Progenitor cell of endocrine pancreas (in vitro differentiated cells): Measurements from ENCODE around the gene INTS1. TPM values are rescaled to one million over a fixed set of nuclear protein-coding genes. Genes with fewer than 3 reads are reported as not detected.

Experiments used
- DNase-seq: peaks from one replicate; pipeline ENCODE4 v3.0.0; 2021; ENCODE audit warnings: low spot score; ENCODE audit not compliant: unreplicated experiment
- H3K27ac Mint-ChIP-seq: 2 replicates; pipeline ENCODE4 v1.8.0; 2021; ENCODE audit warnings: mild to moderate bottlenecking, moderate library complexity, mixed read lengths
- H3K27me3 Mint-ChIP-seq: 2 replicates; pipeline ENCODE4 v1.8.0; 2021; ENCODE audit warnings: mixed read lengths
- H3K36me3 Mint-ChIP-seq: 2 replicates; pipeline ENCODE4 v1.8.0; 2022; ENCODE audit warnings: mixed read lengths; ENCODE audit not compliant: insufficient read depth
- H3K4me1 Mint-ChIP-seq: 2 replicates; pipeline ENCODE4 v1.8.0; 2021; ENCODE audit warnings: low read depth, mixed read lengths
- H3K4me3 Mint-ChIP-seq: 2 replicates; pipeline ENCODE4 v1.8.0; 2021; ENCODE audit warnings: low read depth, mild to moderate bottlenecking, moderate library complexity, mixed read lengths
- H3K9me3 Mint-ChIP-seq: 2 replicates; pipeline ENCODE4 v1.8.0; 2021; ENCODE audit warnings: low read depth, mixed read lengths
- total RNA-seq: library from RNA; stranded (reverse); gene quantifications from 2 replicates; pipeline ENCODE4 v1.2.1, GENCODE V29; 2021
- TF ChIP-seq, protein P1 (sequence below): fragments of 200-600 bp; sonication (generic); IDR thresholded peaks from one replicate; pipeline ENCODE4 v1.5.0; 2021; ENCODE audit warnings: antibody characterized with exemption, mild to moderate bottlenecking; ENCODE audit not compliant: unreplicated experiment

Gene INTS1
- total RNA-seq, 1 donor from 2014 or later, result 145 TPM

DNA sequence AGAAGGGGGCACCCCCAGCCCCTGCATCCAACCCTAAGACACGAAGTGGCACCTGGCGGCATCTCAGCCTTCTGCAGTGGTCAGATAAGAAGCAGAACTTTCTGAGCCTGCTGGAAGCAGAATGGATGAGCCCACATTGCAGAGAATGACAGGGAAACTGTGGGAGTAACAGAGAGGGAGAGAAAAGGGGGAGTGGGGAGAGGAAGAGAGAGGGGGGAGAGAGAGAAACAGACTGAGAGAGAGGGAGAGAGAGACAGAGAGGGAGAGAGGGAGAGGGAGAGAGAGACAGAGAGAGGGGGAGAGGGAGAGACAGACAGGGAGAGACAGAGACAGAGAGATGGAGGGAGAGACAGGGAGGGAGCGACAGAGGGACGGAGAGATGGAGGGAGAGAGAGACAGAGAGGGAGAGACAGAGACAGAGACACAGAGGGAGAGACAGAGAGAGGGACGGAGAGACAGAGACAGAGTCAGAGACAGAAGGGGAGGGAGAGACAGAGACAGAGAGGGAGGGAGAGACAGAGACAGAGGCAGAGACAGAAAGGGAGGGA lies 80.9 kb downstream of the INTS1 start:
- Mint-ChIP-seq H3K4me1 (peaks cover 3% of the 10 kb centered on the region), H3K36me3 (no peaks in the 10 kb centered on the region), H3K4me3 (no peak overlapping the region), H3K27me3 (peaks cover 9% of the 10 kb centered on the region), H3K27ac (no peak overlapping the region), H3K9me3 (no peaks in the 10 kb centered on the region)
- TF ChIP-seq, protein P1, sequence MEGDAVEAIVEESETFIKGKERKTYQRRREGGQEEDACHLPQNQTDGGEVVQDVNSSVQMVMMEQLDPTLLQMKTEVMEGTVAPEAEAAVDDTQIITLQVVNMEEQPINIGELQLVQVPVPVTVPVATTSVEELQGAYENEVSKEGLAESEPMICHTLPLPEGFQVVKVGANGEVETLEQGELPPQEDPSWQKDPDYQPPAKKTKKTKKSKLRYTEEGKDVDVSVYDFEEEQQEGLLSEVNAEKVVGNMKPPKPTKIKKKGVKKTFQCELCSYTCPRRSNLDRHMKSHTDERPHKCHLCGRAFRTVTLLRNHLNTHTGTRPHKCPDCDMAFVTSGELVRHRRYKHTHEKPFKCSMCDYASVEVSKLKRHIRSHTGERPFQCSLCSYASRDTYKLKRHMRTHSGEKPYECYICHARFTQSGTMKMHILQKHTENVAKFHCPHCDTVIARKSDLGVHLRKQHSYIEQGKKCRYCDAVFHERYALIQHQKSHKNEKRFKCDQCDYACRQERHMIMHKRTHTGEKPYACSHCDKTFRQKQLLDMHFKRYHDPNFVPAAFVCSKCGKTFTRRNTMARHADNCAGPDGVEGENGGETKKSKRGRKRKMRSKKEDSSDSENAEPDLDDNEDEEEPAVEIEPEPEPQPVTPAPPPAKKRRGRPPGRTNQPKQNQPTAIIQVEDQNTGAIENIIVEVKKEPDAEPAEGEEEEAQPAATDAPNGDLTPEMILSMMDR, result no peak
- no peak for DNase-seq

DNA sequence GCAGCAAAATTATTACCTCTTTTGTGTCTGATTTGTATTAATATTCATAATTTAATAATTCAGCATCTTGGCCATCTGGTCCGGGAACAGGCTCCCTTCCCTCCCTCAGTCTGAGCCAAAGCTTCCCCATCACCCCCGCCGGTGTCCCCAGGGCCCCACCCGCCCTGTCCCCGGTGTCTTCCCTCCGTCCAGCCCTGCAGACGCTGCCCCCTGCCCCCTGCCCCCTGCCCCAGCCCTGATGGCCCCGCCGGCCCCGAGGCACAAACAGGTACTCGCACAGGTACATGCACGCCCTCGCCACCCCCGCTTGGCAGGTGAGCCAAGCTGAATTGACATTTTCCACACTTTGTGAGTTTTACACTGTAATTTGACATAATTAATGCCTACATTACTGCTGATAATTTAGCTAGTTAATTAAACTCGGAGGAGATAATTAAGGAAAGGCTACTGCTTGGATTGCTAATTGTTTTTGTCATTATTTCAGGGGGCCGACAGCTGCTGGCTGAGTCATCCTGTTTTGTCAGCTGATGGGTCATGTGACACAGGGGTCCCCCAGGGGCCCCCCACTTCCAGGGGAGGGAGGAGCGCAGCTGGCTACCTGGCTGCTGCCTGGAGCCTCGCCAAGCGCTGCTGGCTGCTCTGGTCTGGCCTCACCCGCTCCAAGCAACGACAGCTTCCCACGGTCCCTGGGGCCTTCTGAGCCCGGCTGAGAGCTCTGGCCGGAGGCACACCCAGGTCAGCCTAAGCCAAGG lies 81.5 kb downstream of the INTS1 start:
- H3K4me3 Mint-ChIP-seq, result no peak overlapping the region
- H3K27me3 Mint-ChIP-seq, result peaks cover 15% of the 10 kb centered on the region
- H3K9me3 Mint-ChIP-seq, result no peaks in the 10 kb centered on the region
- no peak overlapping the region for H3K27ac Mint-ChIP-seq
- TF ChIP-seq, protein P1, result no peak
- DNase-seq, result no peak
- peaks cover 3% of the 10 kb centered on the region for H3K4me1 Mint-ChIP-seq
- H3K36me3 Mint-ChIP-seq, result no peaks in the 10 kb centered on the region

DNA sequence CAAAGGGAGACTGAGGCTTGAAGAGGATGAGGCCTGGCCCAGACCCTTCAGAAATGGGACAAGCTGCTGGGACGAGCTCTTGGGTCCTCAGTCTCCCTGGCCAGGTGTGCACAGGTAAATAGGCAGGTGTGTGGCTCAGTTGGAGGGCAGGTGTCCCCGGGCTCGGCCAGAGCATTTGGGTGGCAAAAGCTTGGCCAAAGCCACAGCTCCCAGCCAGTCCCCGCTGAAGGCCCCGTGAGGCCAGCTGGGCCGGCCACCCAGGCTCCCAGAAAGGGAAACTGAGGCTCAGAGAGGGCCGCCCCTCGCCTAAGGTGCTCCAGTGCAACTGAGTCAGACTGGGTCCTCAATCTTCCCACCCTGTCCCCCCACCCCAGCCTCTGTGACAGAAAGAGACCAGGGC lies 82.2 kb downstream of the INTS1 start:
- Mint-ChIP-seq H3K27ac (no peak overlapping the region), H3K4me1 (peaks cover 3% of the 10 kb centered on the region), H3K36me3 (no peaks in the 10 kb centered on the region), H3K9me3 (no peaks in the 10 kb centered on the region), H3K4me3 (no peak overlapping the region), H3K27me3 (peaks cover 22% of the 10 kb centered on the region)
- no peak for DNase-seq
- TF ChIP-seq, protein P1, result no peak

DNA sequence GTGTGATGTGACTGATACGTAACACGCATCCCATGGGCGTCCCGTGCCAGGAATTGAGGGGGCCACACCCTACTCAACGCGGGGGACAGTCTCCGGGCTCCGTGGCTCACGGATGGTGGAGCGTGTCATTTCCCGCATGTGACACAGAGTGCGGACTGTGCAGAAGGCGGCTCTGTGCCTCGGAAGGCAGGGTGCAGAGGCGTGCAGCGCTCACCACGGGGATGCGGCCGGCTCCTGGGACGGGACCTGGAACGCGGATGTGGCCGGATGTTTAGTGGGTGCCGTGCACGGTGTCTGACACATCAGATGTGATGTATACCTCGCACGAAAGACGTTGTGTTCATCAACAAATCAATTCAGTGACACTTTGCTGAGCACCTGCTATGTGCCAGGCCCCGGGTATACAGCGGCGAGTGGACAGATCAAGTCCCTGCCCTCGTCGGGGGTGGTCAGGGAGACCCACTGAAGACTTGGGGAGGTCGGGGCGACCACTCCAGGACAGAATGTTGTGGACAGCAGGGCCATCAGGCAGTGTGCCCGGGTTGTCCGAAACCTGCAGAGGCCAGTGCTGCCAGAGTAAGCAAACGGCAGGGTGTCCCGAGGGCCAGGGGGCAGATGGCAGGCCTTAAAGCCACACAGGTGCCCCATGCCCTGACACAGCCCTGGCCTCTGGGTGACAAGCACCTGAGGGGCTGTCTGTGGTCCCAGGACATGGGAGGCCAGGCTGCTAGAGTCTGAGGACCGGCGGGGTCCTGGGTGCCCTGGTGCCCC lies 83.0 kb downstream of the INTS1 start:
- Mint-ChIP-seq H3K9me3 (no peaks in the 10 kb centered on the region), H3K36me3 (no peaks in the 10 kb centered on the region), H3K4me1 (peaks cover 3% of the 10 kb centered on the region), H3K27ac (no peak overlapping the region), H3K4me3 (no peak overlapping the region), H3K27me3 (peaks cover 27% of the 10 kb centered on the region)
- no peak for DNase-seq
- TF ChIP-seq, protein P1, result no peak

Other genes starting within 250 kb of the INTS1 start
- gene MICALL2, start 44.9 kb downstream of the INTS1 start, total RNA-seq, result 12.7 and 13.9 TPM in 2 replicates
- gene MAFK, start 26.3 kb upstream of the INTS1 start, total RNA-seq, result 21.5 and 26.2 TPM in 2 replicates
- 7.4 and 8.6 TPM in 2 replicates for gene TMEM184A, start 51.8 kb upstream of the INTS1 start, total RNA-seq
- 29.1 and 32.1 TPM in 2 replicates for gene PSMG3, start 65.6 kb upstream of the INTS1 start, total RNA-seq
- gene ELFN1, start 165.9 kb upstream of the INTS1 start, total RNA-seq, result 12.3 and 12.9 TPM in 2 replicates